GM18868 (cell line): ENCODE data around the gene SNAPIN.

Experiments
- ATAC-seq: cut with Tn5 transposase; IDR thresholded peaks from one replicate; pipeline ENCODE4 v1.9.1; 2021; ENCODE audit warnings: mild to moderate bottlenecking, moderate library complexity; ENCODE audit not compliant: unreplicated experiment

Gene SNAPIN

DNA sequence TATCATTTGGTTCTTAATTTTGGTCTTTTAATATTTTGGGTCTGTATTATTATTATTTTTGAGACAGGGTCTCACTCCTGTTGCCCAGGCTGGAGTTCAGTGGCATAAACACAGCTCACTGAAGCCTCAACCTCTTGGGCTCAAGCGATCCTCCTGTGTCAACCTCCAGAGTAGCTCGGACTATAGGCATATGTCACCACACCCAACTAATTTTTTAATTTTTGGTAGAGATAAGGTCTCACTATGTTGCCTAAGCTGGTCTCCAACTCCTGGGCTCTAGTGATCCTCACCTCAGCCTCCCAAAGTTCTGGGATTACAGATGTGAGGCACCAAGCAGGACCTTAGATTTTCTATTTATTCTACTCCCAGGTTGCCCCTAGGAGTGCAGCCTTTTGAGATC is 15.0 kb downstream of the SNAPIN start:
- ATAC-seq: no peak

DNA sequence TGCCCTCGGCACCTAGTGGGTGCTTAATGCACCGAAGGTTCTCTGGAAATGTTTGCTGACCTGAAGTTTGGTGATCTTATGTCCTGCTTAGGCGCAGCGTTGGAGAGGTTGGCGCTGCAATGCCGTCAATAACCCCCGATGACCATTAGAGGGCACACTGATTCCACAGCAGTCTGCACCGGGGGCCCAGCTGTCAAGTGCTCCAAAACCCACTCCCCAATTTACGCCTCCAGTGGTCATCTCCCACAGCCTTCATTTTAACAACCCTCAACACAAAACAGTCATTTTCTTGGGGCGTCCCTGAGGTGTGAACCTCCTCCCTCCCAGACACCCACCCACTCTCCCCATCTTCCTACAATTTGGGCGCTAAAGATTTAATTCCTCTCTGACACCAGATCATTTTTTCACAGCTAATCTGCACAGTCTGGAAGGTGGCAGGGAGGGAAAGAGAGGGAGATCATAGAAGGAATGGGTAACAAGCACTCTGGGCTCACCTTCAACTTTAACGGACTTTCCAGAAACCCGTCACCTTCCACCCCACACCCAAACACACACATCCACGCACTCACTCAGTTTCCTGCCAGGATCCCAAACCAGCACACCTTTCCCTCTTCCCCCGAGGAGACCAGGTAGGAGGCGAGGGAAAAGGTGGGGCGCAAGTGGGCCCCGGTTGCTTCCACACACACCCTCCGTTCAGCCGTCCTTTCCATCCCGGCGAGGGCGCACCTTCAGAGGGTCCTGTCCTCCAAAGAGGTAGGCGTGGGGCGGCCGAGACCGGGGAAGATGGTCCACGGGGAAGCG is 19.4 kb downstream of the SNAPIN start:
- no peak for ATAC-seq

DNA sequence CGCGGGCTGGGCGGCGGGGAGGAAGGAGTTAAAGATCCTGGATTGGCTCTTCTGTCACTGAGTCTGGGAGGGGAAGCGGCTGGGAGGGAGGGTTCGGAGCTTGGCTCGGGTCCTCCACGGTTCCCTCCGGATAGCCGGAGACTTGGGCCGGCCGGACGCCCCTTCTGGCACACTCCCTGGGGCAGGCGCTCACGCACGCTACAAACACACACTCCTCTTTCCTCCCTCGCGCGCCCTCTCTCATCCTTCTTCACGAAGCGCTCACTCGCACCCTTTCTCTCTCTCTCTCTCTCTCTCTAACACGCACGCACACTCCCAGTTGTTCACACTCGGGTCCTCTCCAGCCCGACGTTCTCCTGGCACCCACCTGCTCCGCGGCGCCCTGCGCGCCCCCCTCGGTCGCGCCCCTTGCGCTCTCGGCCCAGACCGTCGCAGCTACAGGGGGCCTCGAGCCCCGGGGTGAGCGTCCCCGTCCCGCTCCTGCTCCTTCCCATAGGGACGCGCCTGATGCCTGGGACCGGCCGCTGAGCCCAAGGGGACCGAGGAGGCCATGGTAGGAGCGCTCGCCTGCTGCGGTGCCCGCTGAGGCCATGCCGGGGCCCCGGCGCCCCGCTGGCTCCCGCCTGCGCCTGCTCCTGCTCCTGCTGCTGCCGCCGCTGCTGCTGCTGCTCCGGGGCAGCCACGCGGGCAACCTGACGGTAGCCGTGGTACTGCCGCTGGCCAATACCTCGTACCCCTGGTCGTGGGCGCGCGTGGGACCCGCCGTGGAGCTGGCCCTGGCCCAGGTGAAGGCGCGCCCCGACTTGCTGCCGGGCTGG is 20.2 kb downstream of the SNAPIN start, which contains the start of gene NPR1:
NPR1 (plus strand) TSS at position 170 of the 818 bp plus-strand sequence; CDS start at position 591, 421 bp downstream.
- ATAC-seq: no peak

DNA sequence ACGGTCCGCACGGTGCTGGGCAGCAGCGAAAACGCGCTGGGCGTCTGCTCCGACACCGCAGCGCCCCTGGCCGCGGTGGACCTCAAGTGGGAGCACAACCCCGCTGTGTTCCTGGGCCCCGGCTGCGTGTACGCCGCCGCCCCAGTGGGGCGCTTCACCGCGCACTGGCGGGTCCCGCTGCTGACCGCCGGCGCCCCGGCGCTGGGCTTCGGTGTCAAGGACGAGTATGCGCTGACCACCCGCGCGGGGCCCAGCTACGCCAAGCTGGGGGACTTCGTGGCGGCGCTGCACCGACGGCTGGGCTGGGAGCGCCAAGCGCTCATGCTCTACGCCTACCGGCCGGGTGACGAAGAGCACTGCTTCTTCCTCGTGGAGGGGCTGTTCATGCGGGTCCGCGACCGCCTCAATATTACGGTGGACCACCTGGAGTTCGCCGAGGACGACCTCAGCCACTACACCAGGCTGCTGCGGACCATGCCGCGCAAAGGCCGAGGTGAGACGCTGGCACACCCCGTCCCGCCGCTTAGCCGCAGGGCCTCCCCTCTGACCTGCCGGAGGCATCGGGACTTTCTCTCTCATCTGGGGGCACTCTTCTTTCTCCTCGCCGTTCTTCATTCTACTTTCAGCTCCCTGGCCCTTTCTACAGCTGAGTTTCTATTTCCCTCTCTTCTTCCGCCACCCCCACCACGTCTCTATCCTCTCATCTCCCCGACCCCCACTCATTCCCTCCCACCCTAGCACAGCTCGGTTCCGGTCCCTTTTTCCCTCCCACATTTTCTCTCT is 21.0 kb downstream of the SNAPIN start:
- no peak for ATAC-seq

DNA sequence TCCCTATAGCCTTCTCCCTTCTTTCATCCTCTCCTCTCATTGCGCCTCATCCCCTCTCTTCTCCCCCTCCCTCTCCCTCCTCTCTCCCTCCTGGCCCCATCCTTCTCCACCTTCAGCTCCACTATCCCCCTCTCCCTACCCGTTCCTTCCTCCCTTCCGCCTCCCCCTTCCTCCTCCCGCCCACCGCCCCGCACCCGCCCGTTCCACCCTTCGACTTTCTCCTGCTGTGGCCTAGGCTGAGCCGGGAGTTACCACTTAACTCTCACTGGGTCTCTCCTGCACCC is 21.6 kb downstream of the SNAPIN start:
- ATAC-seq: no peak

DNA sequence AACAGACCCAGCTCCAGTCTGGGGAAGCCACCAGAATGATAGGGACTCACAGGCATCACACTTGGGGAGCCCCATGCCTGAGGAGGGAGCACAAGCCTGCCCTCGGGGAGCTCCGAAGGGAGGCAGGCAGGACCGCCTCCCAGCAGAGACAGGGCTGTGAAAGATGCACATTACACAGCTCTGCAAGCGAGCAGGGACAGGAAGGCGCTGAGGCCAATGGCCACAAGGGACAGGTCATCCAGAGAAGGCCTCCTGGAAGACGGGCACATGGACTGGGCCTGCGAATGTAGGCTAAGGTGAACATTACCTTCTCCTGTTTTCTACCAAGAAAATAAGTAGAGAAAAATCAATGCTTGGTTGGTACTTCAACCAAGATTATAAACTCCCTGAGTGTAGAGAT is 24.2 kb downstream of the SNAPIN start:
- no peak for ATAC-seq

DNA sequence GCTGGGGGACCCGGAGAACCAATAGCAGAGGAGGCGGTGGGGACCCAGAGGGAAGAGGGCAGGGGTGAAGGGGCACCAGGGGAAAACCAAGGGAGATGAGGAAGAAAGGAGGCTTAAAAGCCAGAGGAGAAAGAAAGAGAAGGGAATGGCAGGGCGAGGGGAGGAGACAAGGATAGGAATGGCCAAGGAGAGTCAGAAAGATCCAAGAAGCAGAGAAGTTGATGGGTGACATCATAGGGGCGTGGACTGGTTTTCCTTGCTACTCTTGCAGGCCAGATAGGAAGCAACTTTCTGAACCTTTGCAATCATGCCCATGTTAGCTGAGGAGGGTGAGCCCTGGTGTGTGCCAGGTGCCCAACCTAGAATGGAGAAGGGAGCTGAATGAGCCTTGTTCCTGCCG is 25.4 kb downstream of the SNAPIN start:
- ATAC-seq: no peak

DNA sequence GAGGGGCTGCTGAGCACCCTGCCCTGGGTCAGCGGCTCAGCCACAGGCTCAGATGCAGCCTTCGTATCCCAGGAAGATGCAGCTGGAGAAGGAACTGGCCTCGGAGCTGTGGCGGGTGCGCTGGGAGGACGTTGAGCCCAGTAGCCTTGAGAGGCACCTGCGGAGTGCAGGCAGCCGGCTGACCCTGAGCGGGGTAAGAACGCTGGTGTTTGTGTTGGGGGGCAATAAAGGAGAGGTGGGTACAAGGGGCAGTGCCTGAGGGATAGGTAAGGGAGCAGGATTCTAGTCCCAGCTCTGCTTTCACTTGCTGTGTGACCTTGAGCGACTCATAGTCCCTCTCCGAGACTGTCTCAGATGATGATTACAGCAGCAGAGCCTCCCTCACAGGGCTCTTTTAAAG is 26.4 kb downstream of the SNAPIN start:
- ATAC-seq: no peak

DNA sequence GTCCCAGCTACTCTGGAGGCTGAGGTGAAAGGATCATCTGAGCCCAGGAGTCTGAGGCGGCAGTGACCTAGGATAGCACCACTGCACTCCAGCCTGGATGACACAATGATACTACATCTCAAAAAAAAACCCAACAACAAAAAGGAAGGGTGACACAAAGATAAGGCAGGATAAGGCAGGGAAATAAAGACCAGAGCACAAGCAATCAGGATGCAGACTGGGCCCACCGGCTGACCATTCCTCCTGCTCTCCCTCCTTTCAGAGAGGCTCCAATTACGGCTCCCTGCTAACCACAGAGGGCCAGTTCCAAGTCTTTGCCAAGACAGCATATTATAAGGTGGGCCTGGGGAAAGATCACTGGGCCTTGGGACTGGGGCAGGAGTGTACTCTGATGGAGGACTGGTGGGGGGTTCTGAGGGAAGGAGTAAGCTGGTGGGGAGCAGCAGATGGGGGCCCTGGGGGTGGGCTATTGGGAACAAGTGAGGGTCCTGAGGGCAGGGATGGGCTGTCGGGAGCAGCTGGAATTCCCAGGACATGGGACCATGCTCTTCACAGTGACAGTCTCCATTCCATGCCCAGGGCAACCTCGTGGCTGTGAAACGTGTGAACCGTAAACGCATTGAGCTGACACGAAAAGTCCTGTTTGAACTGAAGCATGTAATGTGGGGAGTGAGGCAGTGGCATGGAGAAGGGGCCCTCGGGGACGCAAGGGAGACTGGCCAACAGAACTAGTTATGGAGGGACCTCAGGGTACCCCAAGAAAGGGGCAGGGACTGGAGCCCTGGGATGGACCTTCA is 27.2 kb downstream of the SNAPIN start:
- ATAC-seq: no peak

DNA sequence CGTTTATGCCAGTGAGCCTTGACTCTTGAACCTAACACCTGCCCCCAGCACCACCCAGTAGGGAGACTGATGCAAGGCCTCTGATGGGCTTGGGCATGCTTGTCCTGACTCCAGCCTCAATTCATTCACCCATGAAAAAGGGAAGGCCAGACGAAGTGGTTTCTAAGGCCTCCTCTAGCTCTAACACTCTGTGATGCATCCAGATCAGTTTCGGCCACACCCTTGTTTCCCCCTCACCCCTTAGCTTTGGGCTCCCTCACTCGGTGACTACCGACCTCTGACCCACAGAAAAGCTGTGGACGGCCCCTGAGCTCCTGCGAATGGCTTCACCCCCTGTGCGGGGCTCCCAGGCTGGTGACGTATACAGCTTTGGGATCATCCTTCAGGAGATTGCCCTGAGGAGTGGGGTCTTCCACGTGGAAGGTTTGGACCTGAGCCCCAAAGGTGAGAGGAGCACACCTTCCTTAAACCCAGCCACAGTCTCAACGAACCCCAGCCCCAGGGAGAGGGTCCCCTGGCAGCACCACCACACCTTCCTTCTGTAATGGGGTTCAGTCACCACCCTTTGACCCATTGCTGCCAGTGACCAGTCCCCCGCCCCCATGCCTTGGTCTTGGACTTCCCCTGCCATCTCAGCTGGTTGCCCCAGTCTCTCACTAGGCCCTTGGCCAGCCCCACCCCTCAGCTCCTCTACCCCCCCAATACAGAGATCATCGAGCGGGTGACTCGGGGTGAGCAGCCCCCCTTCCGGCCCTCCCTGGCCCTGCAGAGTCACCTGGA is 29.0 kb downstream of the SNAPIN start:
- ATAC-seq: no peak

DNA sequence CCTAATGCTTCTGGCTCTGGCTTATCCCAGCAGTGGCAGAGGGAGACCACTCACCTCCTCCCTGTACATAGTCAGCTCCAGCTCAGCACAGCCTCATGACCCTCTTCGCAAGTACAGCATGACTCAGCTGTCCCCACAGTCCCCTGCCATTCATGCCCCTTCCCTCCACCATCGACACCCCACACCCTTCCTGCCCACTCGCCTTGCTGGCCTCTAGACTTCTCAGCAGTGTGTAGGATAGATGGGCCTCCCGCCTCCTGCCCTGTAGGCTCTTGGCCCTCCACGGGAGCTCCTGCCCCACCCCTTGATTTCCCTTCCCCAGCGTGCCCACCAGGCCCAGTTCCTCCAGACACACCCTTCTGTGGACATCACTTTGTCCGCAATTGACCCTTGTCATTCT is 29.8 kb downstream of the SNAPIN start:
- no peak for ATAC-seq

DNA sequence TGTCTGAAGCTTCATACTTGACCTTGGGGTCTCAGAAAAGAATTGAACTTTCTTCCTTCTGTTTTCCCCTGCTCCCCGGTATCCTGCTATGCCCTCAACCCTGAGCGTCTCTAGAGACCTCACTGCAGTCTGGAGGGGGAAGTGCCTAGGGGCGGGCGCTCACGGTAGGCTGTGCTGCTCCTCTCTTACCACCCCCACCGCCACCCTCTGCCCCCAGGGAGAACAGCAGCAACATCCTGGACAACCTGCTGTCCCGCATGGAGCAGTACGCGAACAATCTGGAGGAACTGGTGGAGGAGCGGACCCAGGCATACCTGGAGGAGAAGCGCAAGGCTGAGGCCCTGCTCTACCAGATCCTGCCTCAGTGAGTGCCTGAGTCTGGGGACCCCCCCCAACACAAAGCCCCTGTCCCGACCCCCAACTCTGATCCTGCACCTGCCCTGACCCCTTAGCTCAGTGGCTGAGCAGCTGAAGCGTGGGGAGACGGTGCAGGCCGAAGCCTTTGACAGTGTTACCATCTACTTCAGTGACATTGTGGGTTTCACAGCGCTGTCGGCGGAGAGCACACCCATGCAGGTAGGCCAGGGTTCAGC is 30.3 kb downstream of the SNAPIN start:
- no peak for ATAC-seq

DNA sequence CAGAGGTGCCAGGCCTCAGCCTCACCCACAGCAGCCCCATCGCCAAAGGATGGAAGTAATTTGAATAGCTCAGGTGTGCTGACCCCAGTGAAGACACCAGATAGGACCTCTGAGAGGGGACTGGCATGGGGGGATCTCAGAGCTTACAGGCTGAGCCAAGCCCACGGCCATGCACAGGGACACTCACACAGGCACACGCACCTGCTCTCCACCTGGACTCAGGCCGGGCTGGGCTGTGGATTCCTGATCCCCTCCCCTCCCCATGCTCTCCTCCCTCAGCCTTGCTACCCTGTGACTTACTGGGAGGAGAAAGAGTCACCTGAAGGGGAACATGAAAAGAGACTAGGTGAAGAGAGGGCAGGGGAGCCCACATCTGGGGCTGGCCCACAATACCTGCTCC is 35.0 kb downstream of the SNAPIN start:
- ATAC-seq: no peak

DNA sequence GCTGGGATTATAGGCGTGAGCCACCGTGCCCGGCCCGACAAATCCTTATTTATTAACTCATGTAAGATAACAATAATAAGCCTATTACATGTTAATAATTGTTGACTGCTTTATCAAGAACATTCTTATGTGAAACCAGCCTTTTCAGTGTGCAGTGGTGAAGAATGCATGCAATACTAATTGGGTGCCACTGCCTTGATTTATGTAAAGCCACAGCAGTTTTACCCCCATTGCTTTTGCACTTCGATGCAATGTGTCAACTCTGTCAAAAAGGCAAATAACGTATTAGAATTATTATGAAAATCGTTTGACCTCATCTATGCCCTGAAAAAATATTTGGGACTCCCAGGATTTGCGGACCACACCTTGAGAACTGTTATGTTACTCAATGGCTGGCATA is 38.2 kb downstream of the SNAPIN start:
- ATAC-seq: no peak

DNA sequence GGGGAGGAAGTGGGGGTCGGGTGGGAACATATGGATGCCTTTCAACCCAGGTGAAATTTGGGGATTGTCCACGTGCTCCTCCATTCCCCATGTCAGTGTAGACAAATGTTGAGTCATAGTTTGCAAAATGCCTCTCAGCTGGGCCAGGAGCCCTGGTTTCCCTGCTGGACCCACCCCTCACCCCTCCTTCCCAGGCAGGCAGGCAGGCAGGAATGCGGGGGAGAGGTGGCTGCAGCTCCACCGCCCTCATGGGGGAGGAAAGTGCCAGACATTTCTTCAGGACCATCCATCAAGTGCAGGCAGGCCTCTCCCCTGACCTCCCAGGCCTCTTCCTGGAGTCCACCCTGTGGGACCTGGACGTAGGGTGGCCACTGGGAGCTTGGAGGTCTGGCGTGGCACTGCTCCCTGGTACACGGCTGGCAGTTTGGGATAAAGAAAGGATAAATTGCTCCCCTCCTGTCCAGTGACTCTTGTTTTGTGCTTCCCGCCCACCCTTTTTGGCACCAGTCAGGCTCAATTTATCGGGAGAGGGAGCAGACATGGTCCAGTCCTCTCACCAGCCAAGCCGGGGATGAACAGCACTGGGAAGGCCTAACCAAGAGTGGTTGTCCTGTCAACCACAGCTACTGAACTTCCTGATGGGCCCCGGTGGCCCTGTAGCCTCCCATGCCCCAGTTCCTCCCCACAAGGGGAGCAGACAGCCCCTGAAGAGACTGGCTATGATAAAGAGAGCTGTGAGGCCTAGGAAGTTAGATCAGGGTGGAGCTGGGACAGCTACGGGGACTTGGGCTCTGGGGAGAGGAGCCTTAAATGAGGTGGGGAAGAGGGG is 38.9 kb downstream of the SNAPIN start:
- no peak for ATAC-seq

DNA sequence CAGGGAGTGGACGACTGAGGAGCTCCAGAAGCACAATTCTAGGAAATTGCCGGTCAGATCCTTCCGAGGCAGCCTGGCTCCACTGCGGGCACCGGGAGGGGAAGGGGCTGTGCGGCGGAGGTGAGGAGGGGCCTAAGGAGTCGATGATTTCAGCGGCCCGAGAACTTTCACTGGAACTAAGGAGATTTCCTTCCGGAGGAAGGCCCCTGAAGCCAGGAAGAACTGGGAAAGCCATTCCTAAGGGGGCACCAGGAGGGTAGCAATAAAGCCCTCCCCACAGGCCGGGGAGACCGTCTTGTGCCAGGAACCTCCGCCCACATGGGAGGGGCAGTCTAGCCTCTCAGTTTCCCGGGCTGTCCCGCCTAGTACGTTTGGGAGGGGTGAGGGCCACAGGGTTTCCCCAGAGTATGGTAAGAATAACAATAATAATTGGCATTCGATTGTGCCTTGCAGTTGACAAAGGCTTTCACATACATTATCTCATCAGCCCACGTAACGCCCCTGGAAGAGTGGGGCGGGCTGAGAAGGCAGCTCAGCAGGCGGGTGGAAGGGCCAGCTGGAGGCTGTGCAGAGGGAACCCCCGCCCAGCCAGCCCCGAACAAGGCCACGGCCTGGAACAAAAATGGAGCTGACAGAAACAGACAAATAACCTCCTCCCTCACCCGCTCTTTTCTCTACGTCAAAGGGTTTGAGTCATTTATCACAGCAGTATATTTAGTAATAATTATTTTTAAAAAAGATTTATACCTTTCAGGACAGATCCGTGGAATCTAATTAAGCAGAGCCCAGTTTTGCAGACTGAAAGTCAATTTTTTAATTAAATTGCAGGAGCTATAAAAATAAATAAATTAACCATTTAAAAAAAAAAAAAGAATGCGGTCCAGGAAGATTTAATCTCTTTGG is 39.8 kb downstream of the SNAPIN start:
- no peak for ATAC-seq

DNA sequence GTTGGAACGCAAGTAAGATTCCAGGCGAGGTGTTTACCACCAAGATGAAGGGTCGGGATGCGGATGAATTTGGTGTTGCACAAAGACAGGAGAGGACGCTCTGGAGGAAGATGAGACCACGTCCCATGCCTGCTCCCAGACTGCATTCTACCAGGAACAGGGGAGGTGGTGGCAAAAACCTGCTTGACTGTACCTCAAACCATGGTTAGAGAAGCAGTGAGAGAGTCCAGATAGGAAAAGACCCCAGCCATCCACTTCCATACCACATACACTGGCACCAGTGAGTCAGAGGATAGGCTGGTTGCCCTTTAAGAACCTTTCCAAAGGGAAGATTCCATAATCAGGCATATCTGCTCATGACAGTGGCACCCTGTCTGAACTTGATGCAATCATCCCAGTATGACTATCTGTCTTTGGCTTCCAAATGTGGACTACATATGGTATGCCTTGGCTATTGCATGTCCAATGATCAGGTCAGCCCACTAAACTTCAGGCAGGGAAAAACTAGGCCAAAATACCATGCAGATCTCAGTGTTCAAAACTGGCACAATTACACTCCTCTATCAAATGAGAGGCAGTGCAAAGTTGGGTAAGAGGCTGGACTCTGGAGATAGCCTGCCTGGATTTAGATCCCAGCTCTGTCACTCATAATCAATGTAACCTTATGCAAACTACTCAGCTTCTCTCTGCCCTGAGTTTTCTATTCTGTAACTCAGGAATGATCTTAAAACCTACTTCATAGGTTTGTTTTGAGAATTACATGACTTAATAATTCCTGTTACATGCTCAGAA is 40.6 kb downstream of the SNAPIN start:
- no peak for ATAC-seq
